HCEC 1CT (cell line): ENCODE measurements around the gene SYNGAP1.
"Not testable (repeated sequence)": the region's sequence is repeated elsewhere in the genome, so short reads cannot be mapped to it uniquely, and the experiment has no call there.

Experiments used
- DNase-seq: peaks from one replicate; pipeline ENCODE4 v3.0.0-alpha.2; 2017

Gene SYNGAP1

DNA sequence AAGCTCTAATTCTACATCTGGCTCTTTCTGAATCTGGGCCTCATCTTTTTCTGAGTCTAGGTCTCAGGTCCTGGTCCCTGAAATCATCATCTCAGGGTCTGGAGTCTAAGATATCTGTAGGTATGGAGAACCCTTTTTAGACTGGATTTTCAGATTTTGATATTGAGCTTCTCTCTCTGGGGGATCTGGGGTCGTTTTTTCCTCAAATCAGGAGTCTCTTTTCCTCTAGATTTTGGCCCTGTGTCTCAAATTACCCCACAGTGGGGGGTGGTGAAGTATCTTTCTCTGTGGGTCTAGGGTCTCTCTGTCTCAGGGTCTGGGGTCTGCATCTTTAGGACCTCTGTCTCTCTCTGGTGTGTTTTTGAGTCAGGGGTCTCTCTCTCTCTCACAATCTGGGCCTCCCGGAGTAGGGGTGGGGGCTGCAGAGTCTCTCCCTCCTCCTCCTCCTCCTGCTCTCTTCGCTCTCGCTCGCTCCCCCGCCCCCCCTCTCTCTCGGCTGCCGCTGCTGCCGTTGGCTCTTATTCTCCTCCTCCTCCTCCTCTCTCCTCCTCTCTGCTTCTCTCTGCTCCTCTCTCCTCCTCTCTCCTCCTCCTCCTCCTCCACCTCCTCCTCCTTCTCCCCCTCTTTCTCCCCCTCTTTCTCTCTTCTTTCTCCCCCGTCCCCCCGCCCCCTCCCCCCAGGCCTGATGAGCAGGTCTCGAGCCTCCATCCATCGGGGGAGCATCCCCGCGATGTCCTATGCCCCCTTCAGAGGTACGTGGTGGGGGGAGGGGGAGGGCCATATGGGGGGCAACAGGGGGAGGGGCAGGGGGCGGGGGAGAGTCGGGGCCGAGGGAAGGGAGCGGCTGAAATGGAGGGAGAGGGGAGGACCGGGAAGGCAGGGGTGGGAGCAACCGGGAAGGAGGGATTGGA, at the start of gene SYNGAP1:
Gene SYNGAP1, plus strand, starts transcription at position 486 of the 911 bp plus-strand sequence. Its CDS starts 200 bp downstream, at position 686.
- peak; percentile 50 for DNase-seq

DNA sequence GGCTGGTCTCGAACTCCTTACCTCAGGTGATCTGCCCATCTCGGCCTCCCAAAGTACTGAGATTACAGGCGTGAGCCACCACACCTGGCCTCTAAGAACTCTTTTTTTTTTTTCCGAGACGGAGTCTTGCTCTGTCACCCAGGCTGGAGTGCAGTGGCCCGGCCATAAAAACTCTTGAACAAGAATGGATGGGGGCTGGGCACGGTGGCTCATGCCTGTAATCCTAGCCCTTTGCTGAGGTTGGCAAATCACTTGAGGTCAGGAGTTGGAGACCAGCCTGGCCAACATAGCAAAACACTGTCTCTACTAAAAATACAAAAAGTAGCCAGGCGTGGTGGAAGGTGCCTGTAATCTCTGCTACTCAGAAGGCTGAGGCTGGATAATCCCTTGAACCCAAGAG, 48.0 kb upstream of the SYNGAP1 start:
- DNase-seq, result not testable (repeated sequence)

DNA sequence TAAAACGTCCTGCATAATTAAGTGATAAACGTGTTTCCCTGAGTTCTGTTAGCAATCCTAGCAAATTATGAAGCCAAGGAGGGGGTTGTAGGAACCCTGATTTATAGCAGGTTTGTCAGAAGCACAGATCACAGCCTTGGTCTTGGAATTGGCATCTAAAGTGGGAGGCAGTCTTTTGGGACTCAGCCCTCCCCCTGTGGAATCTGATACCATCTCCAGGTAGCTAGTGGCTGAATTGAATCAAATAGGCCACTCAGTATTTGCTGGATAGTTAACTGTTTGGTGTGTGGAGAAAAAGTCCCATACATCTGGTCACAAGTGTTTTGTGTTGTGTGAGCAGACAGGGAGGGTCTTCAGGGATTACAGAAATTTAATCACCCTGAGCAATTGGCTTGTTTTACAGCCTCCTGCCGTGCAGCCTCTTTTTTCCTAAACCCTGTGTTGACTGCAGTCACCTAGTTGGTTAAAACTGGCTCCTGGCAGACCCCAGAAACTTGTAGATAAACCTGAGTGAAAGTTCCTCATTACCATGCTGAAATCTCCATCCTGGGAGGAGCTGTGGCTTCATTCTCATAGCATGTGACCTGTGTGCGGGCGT, 47.2 kb upstream of the SYNGAP1 start:
- no peak for DNase-seq

DNA sequence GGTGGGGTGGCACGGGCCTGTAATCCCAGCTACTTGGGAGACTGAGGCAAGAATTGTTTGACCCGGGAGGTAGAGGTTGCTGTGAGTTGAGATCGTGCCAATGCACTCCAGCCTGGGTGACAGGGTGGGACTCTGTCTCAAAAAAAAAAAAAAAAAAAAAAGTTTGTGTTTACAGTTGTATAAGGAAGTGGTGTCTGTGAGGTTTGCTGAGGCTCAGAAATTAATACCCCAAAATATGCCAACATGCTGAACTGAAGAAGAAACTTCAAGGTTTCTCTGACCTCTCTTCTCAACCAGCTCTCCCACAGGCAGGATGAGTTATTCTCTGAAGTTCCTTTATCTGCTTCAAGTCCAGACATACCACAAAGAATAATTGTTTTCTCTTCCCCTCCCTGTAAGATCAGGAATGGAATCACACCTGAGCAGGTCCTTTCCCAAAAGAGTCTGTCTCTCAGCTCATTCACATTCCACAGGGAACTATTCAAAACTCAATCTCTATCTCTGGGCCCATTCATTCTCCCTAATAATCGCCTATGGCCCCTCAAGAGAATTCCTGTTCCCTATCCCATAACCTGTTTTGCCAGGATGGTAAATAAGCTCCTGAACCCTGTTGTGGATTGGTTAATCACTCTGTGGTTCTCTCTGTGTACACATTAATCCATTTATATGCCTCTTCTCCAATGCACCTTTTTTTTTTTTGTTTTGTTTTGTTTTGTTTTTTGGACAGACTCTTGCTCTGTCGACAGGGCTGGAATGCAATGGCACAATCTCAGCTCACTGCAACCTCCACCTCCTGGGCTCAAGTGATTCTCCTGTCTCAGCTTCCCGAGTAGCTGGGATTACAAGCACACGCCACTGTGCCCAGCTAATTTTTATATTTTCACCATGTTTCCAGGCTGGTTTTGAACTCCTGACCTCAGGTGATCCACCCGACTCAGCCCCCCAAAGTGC, 45.6 kb upstream of the SYNGAP1 start:
- DNase-seq, result no peak

DNA sequence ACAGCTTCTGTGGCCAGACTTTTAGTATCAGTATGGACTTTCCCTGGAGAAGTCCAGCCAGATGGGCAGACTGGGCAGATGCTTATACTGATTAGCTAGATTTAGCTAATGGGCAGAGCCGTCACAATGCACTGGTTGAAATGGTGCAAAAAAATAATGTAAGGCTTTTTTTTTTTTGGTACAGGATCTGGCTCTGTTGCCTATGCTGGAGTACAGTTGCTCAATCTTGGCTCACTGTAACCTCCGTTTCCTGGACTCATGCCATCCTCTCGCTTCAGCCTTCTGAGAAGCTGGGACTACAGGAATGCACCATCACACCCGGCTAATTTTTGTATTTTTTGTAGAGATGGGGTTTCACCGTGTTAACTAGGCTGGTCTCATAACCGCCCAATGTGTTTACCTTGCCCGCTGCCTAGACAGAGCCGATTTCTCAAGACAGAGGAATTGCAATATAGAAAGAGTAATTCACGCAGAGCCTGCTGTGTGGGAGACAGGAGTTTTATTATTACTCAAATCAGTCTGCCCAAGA, 44.7 kb upstream of the SYNGAP1 start:
- peak; percentile 76 for DNase-seq

DNA sequence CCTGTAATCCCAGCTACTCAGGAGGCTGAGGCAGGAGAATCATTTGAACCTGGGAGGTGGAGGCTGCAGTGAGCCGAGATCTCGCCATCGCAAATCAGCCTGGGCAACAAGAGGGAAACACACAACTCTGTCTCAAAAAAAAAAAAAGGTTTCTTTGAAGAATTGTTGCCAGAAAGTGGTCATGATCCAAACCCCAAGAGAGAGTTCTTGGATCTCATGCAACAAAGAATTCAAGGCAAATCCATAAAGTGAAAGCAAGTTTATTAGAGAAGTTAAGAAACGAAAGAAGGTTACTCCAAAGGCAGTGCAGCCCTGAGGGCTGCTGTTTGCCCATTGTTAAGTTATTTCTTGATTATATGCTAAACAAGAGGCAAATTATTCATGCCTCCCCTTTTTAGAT, 42.7 kb upstream of the SYNGAP1 start:
- no peak for DNase-seq

DNA sequence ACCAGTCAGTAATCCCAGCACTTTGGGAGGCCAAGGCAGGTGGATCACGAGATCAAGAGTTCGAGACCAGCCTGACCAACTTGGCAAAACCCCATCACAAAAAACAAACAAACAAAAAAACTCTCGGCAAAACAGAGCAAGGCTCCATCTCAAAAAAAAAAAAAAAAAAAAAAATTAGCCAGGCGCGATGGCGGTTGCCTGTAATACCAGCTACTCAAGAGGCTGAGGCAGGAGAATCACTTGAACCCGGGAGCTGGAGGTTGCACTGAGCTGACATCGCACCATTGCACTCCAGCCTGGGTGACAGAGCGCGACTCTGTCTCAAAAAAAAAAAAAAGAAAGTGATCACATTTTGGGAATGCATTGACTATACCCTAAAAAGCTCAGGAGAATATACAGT, 40.7 kb upstream of the SYNGAP1 start:
- not testable (repeated sequence) for DNase-seq

DNA sequence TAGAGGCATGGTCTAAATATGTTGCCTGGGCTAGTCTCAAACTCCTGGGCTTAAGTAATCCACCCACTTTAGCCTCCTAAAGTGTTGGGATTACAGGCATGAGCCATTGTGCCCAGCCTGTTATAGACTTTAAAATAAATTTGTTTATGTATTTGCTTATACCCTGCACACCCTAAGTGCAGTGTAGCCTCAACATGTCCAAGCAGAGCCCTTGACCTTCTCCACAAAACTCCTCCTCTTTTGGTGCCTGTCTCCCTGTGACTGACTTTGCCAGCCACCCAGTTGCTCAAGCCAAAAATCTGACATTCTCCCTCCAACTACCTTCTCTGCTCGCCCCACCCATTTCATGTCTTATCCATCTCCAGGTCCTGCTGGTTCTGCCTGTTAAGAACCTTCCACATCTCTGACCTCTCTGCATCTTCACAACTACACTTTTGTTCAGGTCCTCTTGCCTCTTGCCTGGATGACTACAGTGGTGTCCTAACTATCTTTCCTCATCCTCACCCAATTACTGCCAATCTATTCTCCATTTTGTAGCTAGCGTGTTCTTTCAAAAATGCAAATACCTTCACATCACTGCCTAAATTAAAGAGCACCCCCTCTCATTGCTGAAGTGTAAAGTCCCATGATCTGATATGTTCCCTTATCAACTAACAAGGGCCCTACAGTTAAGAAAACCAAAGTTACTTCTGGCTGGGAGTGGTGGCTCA, 39.4 kb upstream of the SYNGAP1 start:
- DNase-seq, result no peak

DNA sequence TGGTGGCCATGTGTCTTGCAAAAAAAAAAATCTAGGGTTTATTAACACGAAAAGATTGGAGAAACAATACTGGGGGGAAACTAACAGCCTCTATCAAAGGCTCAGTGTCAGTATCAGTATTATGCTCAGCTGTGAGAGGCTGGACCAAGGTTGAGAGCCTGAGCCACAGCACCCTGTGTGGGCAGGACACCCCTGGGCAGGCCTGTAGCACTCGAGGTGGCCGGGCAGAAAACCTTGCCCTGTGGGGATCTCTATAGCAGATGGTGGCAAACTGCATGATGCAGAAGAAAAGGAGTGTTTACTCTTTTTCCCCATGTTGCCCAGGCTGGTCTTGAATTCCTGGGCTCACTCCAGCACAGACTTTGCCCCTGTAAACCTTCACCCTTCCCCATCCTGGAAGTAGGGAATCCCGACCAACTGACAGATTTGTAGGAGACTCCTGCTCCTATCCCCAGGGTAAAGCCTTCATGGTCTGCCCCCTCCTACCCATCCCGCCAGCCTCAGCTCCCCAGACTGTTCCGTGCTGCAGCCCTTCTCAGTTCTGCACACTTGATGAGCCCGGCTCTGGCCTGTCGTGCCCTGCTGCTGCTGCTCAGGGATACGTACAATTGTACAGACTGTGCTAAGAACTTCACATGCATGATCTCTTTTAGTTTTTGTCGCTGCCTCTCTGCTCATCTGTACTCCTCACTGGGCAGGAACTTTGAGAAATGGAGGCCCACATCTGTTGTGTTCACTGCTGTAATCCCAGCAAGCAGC, 36.3 kb upstream of the SYNGAP1 start:
- DNase-seq, result no peak

DNA sequence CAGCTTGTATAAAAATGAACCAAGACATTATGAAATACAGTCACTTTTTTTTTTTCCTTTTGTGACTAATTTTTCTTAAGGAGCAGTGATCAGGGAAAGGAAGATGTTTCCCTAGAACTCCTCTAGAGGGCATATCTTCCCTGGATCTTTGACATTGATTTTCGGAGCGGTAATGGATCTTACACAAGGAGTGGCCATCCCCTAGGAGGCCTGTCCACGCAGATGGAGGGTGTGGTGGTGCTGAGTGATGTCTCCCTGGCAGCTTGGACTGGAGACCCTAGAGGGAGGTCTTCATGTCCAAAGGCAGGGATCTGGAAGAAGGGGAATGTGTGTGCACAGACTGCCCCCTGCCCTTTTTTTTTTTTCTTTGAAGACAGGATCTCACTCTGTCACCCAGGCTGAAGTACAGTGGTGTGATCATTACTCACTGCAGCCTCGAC, 35.3 kb upstream of the SYNGAP1 start:
- DNase-seq, result peak; percentile 79

DNA sequence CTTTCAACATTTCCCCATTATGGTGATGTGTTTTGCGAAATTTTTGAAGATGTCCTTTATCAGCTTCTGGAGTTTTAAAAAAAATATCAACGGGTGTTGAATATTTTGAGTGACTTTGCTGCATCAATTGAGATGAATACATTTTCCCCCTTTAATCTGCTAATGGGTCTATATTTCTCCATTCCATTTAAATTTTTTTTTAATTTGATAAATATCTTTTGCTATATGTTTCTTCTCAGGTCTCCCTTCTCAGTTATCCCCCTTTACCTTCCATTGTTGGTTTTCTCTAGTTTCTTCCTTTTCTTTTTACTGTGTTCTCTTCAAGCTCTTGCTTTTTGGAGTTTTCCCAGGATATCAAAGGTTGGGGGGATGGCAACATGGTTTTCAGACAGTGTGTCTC, 29.7 kb upstream of the SYNGAP1 start:
- DNase-seq, result no peak

DNA sequence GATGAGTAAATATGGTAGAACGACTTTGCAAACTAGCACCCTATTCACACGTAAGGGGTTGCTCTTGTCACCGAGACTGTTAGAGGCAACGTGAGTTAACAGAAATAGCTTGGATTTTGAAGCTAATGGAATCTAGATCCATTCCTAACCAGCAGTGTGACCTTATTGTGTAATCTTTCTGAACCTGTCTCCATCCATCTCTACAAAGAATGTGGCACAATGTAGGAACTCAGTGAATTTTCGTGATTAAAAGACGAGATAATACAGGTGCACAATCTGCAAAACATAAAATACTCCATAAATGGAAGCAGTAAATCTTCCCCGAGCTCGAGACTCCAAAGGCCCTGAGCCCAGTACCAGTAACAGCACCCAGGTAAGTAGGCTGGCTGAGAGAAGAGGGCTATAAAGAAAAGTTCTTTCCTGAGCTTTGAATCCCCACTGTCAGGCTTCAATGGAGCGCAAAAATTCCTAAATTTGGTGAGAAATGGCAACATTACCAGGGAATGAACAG, 29.0 kb upstream of the SYNGAP1 start:
- DNase-seq, result no peak

DNA sequence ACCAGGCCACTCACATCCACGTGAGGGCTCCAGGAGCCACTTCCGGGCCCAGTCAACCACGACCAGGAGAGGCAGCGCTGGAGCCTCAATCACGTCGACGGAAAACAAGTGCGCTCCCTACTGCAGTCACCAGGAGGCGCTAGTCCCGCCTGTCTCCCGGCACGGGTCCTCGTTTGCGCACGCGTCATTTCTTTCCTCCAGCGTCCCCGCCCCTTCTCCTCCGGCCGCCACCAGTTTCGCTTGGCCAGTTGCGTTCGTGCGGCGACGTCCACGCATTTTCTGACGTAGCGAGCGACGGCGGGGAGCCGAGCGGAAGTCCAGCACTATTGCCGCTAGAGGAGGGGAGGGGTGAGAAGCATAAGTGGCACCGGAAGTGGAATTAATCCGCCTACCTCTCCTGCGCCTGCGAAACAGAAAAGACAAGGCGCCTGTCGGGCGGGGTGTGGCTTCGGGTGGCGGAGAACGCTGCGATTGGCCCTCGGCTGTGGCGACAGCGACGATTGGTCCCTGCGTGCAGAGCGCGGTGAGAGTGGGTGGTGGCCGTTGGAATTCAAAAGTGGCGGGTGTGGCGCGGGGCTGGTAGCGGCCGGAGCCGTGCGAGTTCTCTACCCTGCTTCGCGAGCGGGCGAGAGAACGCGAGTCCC, 28.5 kb upstream of the SYNGAP1 start, which contains the start of gene KIFC1:
Gene KIFC1, plus strand, starts transcription at position 546 of the 644 bp plus-strand sequence. CDS start 163 bp downstream, outside the sequence.
- DNase-seq, result peak; percentile 100

DNA sequence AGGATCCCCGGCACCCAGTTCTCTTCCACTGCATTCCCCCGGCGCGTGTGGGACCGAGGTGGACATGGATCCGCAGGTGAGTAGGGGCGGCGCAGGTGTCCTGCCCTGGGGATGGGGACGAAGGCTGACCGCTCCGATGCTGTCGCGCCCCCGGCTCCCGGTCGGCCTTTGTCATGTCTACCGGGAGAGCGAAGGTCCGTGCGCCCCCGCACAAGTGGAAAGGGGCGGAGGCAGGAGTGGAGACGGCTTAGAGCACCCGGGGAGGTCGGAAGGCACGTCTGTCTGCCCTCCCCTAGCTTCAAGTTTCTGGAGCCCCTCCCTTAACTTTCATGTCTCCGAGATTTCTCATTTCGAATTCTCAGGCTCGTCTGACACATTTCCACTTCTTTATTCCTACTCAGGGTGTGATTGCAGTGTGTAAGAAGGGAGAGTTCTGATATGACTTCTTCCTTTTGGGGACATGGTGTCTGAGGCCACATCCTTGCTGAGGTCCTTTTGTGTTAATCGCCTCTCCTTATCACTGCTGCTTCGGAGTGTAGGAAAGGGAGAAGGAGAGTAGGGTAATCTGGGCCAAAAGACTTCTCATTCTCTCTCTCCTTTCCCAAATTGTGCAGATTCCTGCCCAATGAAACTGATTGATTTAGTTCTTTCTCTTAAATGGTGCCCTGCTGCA, 27.8 kb upstream of the SYNGAP1 start:
- DNase-seq, result no peak

DNA sequence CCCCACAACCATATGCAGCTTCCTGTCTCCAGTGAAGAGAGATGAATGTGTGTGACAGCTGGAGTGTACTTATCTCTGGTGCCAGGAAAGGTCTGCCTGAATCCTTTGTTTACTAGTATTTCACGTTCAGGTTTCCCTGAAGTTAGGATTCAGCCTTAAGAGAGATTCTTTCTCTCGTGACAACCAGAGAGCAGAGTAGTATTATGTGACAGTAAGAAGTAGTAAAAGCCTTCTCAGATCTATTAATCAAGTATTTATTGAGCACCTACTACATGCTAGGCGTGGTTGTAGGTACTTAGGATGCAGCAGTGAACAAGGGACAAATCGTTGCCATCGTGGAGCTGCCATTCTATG, 27.3 kb upstream of the SYNGAP1 start:
- DNase-seq, result no peak

DNA sequence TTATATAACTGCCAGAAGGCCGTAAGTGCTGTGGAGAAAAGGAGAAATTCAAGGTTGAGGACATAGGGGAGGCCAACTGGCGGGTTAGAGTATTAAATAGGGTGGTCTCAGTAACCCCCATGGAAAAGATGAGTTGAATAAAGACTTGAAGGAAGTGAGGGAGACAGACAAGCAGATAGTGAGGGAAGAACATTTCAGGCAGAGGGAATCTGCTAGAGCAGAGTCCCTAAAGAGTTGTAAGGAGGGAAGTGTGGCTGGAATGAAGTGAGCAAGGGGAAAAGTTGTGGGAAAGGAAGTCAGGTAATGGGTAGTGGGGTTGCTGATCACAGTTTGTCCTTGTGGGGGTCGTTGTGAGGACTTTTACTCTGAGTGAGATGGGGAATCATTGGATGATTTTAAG, 26.9 kb upstream of the SYNGAP1 start:
- DNase-seq, result no peak

DNA sequence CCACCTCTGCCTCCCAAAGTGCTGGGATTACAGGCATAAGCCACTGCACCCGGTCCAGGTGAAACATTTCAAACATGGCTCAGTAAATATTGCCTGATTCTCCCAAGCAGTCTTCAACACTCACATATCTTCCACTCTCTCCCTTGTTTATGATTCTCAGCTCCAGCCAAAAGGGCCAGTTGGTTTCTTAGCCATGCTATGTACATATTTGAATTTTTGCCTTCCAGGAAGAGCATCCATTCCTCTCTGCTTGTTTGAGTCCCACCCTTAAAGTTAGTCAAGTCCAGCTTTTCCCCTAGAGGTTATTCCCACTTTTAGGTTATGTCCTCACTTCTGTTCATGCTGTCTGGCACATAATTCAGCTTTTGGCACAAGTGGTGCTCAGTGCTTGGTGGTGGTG, 22.3 kb upstream of the SYNGAP1 start:
- DNase-seq, result no peak

DNA sequence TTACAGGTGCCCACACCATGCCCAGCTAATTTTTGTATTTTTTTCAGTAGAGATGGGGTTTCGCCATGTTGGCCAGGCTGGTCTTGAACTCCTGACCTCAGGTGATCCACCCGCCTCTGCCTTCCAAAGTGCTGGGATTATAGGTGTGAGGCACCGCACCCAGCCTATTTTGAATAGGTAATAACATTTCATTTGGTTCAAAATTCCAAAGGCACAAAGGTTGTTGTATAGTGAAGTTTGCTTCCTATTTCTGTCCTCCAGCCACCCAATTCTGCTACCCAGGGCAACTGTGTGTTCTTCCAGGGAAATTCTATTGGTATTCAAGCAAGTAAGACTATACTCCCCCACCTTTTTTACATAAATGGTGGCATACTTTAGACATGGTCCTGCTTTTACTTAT, 21.3 kb upstream of the SYNGAP1 start:
- DNase-seq, result not testable (repeated sequence)

DNA sequence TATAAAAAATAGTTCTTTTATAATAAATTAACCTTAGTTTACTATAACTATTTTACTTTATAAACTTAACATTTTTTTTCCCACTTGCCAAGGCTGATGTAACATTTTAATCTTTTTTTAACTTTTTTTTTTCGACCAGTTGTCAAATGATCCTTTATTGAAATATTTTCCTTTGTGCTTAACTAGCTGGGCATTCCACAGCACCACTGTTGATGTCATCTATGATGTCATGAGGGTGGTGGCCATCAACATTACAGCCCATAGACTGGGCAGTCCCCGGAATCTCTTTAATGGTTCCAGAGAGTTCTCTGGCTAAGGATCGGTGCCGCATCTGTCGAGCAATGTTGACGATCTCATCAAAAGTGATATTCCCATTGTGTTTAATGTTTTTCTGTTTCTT, 20.0 kb upstream of the SYNGAP1 start:
- DNase-seq, result not testable (repeated sequence)

DNA sequence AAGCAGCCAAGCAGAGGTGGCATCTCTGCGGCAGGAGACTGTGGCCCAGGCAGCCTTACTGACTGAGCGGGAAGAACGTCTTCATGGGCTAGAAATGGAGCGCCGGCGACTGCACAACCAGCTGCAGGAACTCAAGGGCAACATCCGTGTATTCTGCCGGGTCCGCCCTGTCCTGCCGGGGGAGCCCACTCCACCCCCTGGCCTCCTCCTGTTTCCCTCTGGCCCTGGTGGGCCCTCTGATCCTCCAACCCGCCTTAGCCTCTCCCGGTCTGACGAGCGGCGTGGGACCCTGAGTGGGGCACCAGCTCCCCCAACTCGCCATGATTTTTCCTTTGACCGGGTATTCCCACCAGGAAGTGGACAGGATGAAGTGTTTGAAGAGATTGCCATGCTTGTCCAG, 15.0 kb upstream of the SYNGAP1 start:
- DNase-seq, result no peak
